ENCODE results near the gene PRKN.

Gene PRKN

GRCh38 chr6:162099685-162100084 lies 627.9 kb downstream of the PRKN start:
- no peak overlapping the region for H3K27ac ChIP-seq
- no peak for TF ChIP-seq ZFX (IDR thresholded peaks at IDR 0.05)
- TF ChIP-seq CTCF (conservative IDR thresholded peaks at IDR 0.05) = no peak

DNA sequence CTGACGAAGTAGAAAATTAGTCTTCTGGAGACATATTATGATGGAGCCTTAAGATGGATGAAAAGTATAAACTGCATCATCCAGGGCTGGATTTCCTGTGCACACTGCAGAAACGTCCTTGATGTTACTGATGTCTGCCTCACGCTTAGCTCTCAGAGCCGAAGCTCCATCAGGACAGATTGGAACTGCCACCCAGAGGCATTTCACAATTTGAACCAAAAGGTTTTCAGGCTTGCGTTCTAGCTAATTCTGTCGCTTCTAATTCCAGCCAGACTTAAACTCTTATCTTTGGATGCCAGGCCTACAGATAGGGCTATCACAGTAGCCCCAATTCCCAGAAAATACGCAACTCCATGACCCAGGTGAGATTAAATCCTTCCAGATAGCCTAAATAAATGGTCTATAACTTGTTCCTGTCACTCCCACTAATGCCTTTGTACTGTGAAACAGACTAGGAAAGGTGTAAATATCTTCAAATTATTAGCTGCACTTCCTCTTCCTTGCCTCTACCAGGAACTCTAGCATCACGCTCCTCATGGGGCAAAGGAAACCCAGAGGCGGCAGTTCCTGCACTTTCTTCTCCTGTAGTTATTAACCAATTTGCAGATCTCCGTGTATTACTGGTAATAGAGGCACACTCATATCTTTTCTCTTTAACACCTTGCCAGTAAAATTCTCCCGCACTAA lies 634.6 kb downstream of the PRKN start:
- TF ChIP-seq ZFX (IDR thresholded peaks at IDR 0.05) (no peak), CTCF (conservative IDR thresholded peaks at IDR 0.05) (no peak)
- H3K27ac ChIP-seq = no peak overlapping the region

DNA sequence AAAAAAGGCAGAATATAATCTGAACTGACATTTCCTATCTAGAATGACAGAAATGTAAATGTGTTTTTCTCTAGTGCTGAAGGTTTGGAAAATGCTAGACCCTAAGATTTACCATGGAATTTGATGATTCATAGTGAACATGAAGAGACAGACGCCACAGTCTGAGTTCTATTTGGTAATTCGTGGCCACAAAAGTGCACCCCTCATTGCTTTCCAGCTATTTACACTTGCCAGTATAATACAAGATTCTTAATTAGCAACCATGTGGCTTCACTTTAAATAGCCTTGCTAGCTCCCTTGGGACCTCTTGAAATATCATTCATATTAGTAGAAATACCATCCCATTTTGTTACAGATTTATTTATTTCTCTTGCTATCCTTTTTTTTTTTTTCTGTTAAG lies 636.8 kb downstream of the PRKN start:
- TF ChIP-seq ZFX (IDR thresholded peaks at IDR 0.05) (no peak), CTCF (conservative IDR thresholded peaks at IDR 0.05) (no peak)
- no peak overlapping the region for H3K27ac ChIP-seq

DNA sequence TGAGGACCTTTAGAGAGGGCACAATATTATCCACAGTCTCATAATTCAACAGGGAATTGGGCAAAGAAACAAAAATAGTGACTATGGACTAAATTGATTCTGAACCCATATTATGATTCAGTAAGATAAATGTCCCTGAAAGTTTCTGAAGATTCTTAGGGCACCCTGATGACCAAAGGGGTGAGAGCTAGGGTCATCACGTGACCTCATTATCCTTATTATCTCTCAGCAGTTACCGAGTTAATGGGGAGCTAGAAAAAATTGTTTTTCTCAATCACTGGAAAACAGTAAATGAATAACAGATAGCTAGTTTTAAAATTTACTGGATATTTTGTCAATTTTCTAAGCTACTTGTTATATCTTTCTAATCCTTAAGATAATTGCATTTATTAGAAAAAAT lies 639.5 kb downstream of the PRKN start:
- H3K27ac ChIP-seq = no peak overlapping the region
- TF ChIP-seq CTCF (conservative IDR thresholded peaks at IDR 0.05) (no peak), ZFX (IDR thresholded peaks at IDR 0.05) (no peak)

- H3K27ac ChIP-seq = no peak overlapping the region
- TF ChIP-seq ZFX (IDR thresholded peaks at IDR 0.05) = no peak
These were observed 642.0 kb downstream of the PRKN start for GRCh38 chr6:162085561-162085960.

DNA sequence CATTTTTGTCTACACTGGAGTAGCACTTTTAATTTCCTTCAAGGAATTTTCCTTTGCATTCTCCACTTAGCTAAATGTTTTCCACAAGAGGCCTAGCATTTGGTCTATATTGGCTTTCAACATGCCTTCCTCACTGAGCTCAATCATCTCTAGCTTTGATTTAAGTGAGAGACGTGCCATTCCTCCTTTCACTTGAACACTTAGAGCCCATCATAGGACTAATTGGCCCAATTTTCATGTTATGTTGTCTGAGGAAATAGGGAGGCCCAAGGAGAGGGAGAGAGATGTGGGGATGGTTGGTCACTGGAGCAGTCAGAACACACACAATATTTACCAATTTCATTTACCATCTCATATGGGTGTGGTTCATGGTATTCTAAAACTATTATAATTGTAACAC lies 645.0 kb downstream of the PRKN start:
- TF ChIP-seq CTCF (conservative IDR thresholded peaks at IDR 0.05) (no peak), ZFX (IDR thresholded peaks at IDR 0.05) (no peak)
- no peak overlapping the region for H3K27ac ChIP-seq

DNA sequence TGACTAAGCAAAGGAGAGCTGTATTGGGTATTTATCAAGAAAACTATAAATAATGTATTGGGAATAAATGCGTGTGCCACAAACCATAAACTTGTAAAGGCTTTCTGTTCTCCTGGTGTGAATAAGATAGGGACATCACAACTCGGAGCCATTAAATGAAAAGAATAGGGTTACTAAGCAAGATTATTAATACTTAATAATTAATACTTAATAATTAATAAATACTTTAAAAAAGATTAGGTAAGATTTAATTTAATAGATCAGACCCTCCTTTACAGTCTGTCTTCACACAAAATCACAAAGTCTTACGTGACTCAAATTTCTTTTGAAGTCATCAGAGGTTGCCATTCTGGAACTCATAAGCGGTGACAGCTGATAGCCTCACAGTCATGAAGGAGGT lies 648.9 kb downstream of the PRKN start:
- H3K27ac ChIP-seq = no peak overlapping the region
- TF ChIP-seq ZFX (IDR thresholded peaks at IDR 0.05) (no peak), CTCF (conservative IDR thresholded peaks at IDR 0.05) (no peak)

DNA sequence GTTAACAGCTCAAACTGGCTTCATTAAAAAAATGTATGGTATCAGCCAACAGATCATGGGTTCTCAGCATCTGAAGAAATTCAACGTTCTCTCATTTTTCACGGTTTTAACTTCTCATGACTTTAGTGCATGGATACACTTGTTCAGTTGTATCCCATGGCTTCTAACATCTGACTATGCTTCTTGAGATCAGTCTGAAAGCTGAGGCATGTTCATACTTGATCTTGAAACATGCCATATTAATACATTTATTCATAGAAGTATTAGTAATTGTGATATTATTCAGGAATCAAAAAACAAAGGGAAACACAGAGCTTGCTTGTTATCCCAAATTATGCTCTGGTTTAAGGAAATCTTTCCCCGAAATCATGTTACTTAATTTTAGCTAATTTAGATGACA lies 649.4 kb downstream of the PRKN start:
- TF ChIP-seq ZFX (IDR thresholded peaks at IDR 0.05) (no peak), CTCF (conservative IDR thresholded peaks at IDR 0.05) (no peak)
- H3K27ac ChIP-seq = no peak overlapping the region

Data from C4-2B (cell line).